Hepatocyte (in vitro differentiated cells): ENCODE data around the gene GRIK4. TPM values are rescaled to one million over a fixed set of nuclear protein-coding genes. Genes with fewer than 3 reads are reported as not detected.

ENCODE experiments used
- DNase-seq: peaks from one replicate; pipeline ENCODE4 v3.0.0-alpha.2; 2016; ENCODE audit warnings: low spot score
- H2AFZ ChIP-seq: fragments of 200-600 bp; sonication (generic); 2 replicates; pipeline ENCODE4 v1.6.0; 2016; ENCODE audit warnings: antibody characterized with exemption, mild to moderate bottlenecking
- H3K27ac ChIP-seq: fragments of 200-600 bp; sonication (generic); 2 replicates; pipeline ENCODE4 v1.5.1; 2016; ENCODE audit warnings: mild to moderate bottlenecking
- H3K27me3 ChIP-seq: fragments of 200-600 bp; sonication (generic); 2 replicates; pipeline ENCODE4 v1.6.1; 2016
- H3K36me3 ChIP-seq: fragments of 200-600 bp; sonication (generic); replicated peaks from 2 replicates; pipeline ENCODE4 v1.5.1; 2016; ENCODE audit warnings: low read depth; ENCODE audit not compliant: insufficient read depth
- H3K4me1 ChIP-seq: fragments of 200-600 bp; sonication (generic); 2 replicates; pipeline ENCODE4 v1.5.1; 2016; ENCODE audit warnings: mild to moderate bottlenecking, moderate library complexity; ENCODE audit not compliant: insufficient read depth
- H3K4me2 ChIP-seq: fragments of 200-600 bp; sonication (generic); 2 replicates; pipeline ENCODE4 v1.6.0; 2016
- H3K4me3 ChIP-seq: fragments of 200-600 bp; sonication (generic); 2 replicates; pipeline ENCODE4 v1.5.1; 2016; ENCODE audit warnings: mild to moderate bottlenecking
- H3K79me2 ChIP-seq: fragments of 200-600 bp; sonication (generic); 2 replicates; pipeline ENCODE4 v1.6.0; 2017; ENCODE audit warnings: mild to moderate bottlenecking
- H3K9me2 ChIP-seq: fragments of 200-600 bp; sonication (generic); replicated peaks from 2 replicates; pipeline ENCODE4 v1.6.0; 2017; ENCODE audit warnings: mild to moderate bottlenecking; ENCODE audit not compliant: insufficient read depth
- H3K9me3 ChIP-seq: fragments of 200-600 bp; sonication (generic); 2 replicates; pipeline ENCODE4 v1.5.1; 2016; ENCODE audit warnings: low read depth, mild to moderate bottlenecking
- H4K20me1 ChIP-seq: fragments of 200-600 bp; sonication (generic); 2 replicates; pipeline ENCODE4 v1.6.0; 2016; ENCODE audit warnings: mild to moderate bottlenecking; ENCODE audit not compliant: insufficient read depth, poor library complexity, severe bottlenecking
- EZH2 ChIP-seq: fragments of 200-600 bp; sonication (generic); IDR thresholded peaks from 2 replicates; pipeline ENCODE4 v1.6.1; 2016; ENCODE audit warnings: antibody characterized with exemption, mild to moderate bottlenecking, borderline replicate concordance
- EZH2phosphoT487 ChIP-seq: fragments of 200-600 bp; sonication (generic); IDR thresholded peaks from one replicate; pipeline ENCODE4 v1.6.1; 2018; ENCODE audit warnings: antibody characterized with exemption, mild to moderate bottlenecking, low read depth, moderate library complexity; ENCODE audit not compliant: unreplicated experiment, severe bottlenecking
- WGBS: methylation state at CpG from one replicate; pipeline ENCODE4 v1.1.6; 2016; ENCODE audit warnings: low lambda C conversion rate; ENCODE audit errors: missing lambda C conversion rate; 5-methylcytosine and 5-hydroxymethylcytosine counted together
- polyA plus RNA-seq: library from polyadenylated mRNA; unstranded; fragments of >200 nt; fragmentation: Nextera tagmentation; extraction: Ambion mirVana; gene quantifications from 2 replicates; pipeline ENCODE4 v1.2.1, GENCODE V29; 2016
- total RNA-seq: library from RNA; depleted of rRNA; stranded (reverse); fragments of >200 nt; gene quantifications from 2 replicates; pipeline ENCODE4 v1.2.3, GENCODE V29; 2014
- TF ChIP-seq, protein P1 (sequence below): fragments of 200-600 bp; sonication (generic); IDR thresholded peaks from 2 replicates; pipeline ENCODE4 v1.5.1; 2016; ENCODE audit warnings: antibody characterized with exemption, mild to moderate bottlenecking; ENCODE audit not compliant: poor library complexity

GRIK4 gene
- total and polyA plus RNA-seq, 2 experiments from 2014 or later = 1.5 to 2.3 TPM

DNA sequence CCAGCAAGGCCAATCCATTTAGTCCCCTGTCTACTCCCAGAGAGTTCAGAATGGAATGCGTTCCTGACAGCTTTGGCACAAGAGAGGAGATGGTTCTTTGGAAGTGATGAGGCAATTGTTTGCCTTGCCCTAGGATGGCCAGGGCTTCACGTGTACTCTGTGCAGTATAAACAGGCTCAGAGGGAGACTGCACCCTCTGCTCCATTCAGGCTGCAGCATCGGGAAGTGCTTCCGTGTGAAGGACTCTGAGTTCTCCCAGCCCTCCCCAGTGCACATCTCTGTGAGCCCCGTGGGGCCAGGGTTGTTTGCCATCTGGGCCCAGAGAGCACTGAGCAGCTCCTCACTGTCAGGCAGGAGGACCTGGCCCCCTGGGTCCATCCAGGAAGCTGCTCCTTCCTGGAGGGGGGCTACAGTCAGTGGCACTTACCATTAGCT lies 297.1 kb downstream of the GRIK4 start:
- Histone ChIP-seq H3K79me2 (no peaks in the 10 kb centered on the region), H3K9me2 (no peaks in the 10 kb centered on the region), H3K9me3 (no peaks in the 10 kb centered on the region), H2AFZ (no peak overlapping the region), H3K27me3 (no peaks in the 10 kb centered on the region), H3K36me3 (no peaks in the 10 kb centered on the region), H3K4me2 (no peak overlapping the region), H3K4me3 (no peak overlapping the region), H4K20me1 (no peaks in the 10 kb centered on the region), H3K27ac (no peak overlapping the region), H3K4me1 (no peaks in the 10 kb centered on the region)
- TF ChIP-seq EZH2 = no peak
- TF ChIP-seq, protein P1, sequence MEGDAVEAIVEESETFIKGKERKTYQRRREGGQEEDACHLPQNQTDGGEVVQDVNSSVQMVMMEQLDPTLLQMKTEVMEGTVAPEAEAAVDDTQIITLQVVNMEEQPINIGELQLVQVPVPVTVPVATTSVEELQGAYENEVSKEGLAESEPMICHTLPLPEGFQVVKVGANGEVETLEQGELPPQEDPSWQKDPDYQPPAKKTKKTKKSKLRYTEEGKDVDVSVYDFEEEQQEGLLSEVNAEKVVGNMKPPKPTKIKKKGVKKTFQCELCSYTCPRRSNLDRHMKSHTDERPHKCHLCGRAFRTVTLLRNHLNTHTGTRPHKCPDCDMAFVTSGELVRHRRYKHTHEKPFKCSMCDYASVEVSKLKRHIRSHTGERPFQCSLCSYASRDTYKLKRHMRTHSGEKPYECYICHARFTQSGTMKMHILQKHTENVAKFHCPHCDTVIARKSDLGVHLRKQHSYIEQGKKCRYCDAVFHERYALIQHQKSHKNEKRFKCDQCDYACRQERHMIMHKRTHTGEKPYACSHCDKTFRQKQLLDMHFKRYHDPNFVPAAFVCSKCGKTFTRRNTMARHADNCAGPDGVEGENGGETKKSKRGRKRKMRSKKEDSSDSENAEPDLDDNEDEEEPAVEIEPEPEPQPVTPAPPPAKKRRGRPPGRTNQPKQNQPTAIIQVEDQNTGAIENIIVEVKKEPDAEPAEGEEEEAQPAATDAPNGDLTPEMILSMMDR = no peak
- TF ChIP-seq EZH2phosphoT487 = no peak
- DNase-seq = no peak
- WGBS = 60% methylated on average over 5 of the region's 5 CpGs

DNA sequence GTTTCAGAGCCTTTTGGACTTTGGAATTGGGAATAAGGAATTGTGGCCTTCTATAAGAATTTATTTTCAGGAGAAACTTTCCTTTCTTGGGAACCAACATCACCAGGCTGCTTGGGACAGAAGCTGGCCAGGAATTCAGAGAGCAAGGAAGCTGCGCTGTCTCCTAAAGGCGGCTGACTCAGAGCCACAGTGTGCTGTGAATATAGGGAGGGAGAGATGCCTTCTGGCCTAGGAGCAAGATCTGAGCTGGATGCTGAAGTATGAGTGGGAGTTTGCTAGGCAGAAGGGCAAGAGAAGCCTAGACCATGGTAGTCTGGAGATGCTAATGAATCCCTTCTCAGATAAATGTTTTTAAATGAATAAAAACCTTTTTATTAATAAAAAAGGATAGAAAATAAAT lies 298.7 kb downstream of the GRIK4 start:
- DNase-seq = no peak
- Histone ChIP-seq H3K4me3 (no peak overlapping the region), H2AFZ (no peak overlapping the region), H3K27me3 (no peaks in the 10 kb centered on the region), H3K9me3 (no peaks in the 10 kb centered on the region), H3K36me3 (no peaks in the 10 kb centered on the region), H4K20me1 (no peaks in the 10 kb centered on the region), H3K27ac (no peak overlapping the region), H3K4me2 (no peak overlapping the region), H3K79me2 (no peaks in the 10 kb centered on the region), H3K4me1 (no peaks in the 10 kb centered on the region), H3K9me2 (no peaks in the 10 kb centered on the region)
- no peak for TF ChIP-seq EZH2
- no peak for TF ChIP-seq EZH2phosphoT487
- TF ChIP-seq, protein P1 = no peak
- 100% methylated on average over 2 of the region's 2 CpGs for WGBS

DNA sequence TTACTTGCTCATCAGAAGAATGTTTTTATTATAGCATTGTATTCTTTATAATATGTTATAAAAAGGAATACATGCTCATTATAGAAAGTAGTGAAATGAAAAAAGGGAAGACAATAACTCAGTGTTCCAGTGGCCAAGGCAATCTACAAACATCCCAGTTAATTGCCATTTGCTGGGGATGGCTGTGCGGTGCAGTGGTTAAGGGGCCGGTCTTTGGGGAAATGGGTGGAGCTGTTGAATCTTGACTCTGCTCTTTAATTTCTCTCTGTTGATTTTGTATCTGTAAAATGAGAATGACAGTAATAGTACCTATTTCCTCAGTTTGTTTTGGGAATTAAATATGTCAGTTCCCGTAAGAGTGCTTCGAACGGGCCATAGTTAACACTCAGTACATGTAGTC lies 299.7 kb downstream of the GRIK4 start:
- DNase-seq = no peak
- Histone ChIP-seq H2AFZ (no peak overlapping the region), H3K79me2 (no peaks in the 10 kb centered on the region), H3K4me3 (no peak overlapping the region), H3K27me3 (no peaks in the 10 kb centered on the region), H3K9me2 (no peaks in the 10 kb centered on the region), H3K9me3 (no peaks in the 10 kb centered on the region), H3K27ac (no peak overlapping the region), H3K4me2 (no peak overlapping the region), H4K20me1 (no peaks in the 10 kb centered on the region), H3K4me1 (no peaks in the 10 kb centered on the region), H3K36me3 (no peaks in the 10 kb centered on the region)
- TF ChIP-seq EZH2 (no peak), EZH2phosphoT487 (no peak)
- TF ChIP-seq, protein P1 = no peak
- WGBS = 96% methylated on average over 5 of the region's 5 CpGs

DNA sequence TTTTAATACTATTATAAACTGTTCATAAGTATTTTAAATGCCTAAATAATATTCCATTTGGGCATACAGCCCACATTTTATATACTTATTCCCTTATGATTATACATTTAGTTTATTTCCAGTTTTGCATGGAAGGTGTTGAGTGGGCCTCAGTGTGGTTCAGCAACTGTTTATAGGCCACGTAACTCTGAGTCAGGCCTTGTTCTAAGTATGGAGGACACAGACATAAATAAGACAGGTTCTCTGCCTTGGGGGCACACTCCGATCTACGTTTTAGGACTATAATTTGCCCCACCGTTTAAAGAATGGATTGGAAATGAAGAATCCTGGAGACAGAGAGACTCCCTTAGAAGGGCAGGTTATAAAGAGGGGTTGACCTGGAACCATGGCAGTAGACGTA lies 300.2 kb downstream of the GRIK4 start:
- Histone ChIP-seq H3K9me3 (no peaks in the 10 kb centered on the region), H3K4me3 (no peak overlapping the region), H3K36me3 (no peaks in the 10 kb centered on the region), H3K4me1 (no peaks in the 10 kb centered on the region), H3K4me2 (no peak overlapping the region), H3K27me3 (no peaks in the 10 kb centered on the region), H3K27ac (no peak overlapping the region), H4K20me1 (no peaks in the 10 kb centered on the region), H3K79me2 (no peaks in the 10 kb centered on the region), H2AFZ (no peak overlapping the region), H3K9me2 (no peaks in the 10 kb centered on the region)
- WGBS = 85% methylated on average over 5 of the region's 5 CpGs
- no peak for DNase-seq
- TF ChIP-seq, protein P1 = no peak
- TF ChIP-seq EZH2 (no peak), EZH2phosphoT487 (no peak)
